Suprapubic skin (tissue), 4 donors: ENCODE measurements around the gene IARS1. TPM values are rescaled to one million over a fixed set of nuclear protein-coding genes. Genes with fewer than 3 reads are reported as not detected.
A peak's percentile ranks its signal among the peaks of the same experiment; 100 is the strongest.

Experiments used
- DNase-seq, 2 donors: peaks; one replicate each; pipeline ENCODE4 v3.0.0-alpha.2; 2019; ENCODE audit warnings: low spot score in 2 of 2
- H3K27ac ChIP-seq: fragments of 200-600 bp; sonication (generic); one replicate; pipeline ENCODE4 v1.5.1; 2019
- H3K27me3 ChIP-seq: fragments of 200-600 bp; sonication (generic); one replicate; pipeline ENCODE4 v1.5.1; 2019
- H3K36me3 ChIP-seq: fragments of 200-600 bp; sonication (generic); one replicate; pipeline ENCODE4 v1.5.1; 2019
- H3K4me1 ChIP-seq: fragments of 200-600 bp; sonication (generic); one replicate; pipeline ENCODE4 v1.5.1; 2019
- H3K4me3 ChIP-seq: fragments of 200-600 bp; sonication (generic); one replicate; pipeline ENCODE4 v1.5.1; 2019; ENCODE audit warnings: mild to moderate bottlenecking
- H3K9me3 ChIP-seq: fragments of 200-600 bp; sonication (generic); one replicate; pipeline ENCODE4 v1.5.1; 2019
- CTCF ChIP-seq, 2 donors: fragments of 200-600 bp in 1 of 2; fragments of 450-650 bp in 1 of 2; sonication (generic) in 1 of 2; IDR thresholded peaks; one replicate each; pipeline ENCODE4 v1.5.1; 2016 to 2019; ENCODE audit warnings: antibody characterized with exemption in 2 of 2, mild to moderate bottlenecking in 1 of 2, moderate library complexity in 1 of 2
- EP300 ChIP-seq: sonication (generic); formaldehyde crosslinking; IDR thresholded peaks from one replicate; pipeline ENCODE4 v1.6.1; 2017; ENCODE audit warnings: antibody characterized with exemption
- POLR2A ChIP-seq, 2 donors: fragments of 450-650 bp; IDR thresholded peaks; one replicate each; pipeline ENCODE4 v1.6.1; 2017; ENCODE audit warnings: antibody characterized with exemption in 2 of 2, mild to moderate bottlenecking in 2 of 2, moderate library complexity in 2 of 2
- POLR2AphosphoS5 ChIP-seq, 3 donors: sonication (generic); formaldehyde crosslinking; IDR thresholded peaks; one replicate each; pipeline ENCODE4 v1.6.1; 2017; ENCODE audit warnings: antibody characterized with exemption in 3 of 3
- WGBS: methylation state at CpG from one replicate; pipeline ENCODE4 v1.1.5; 2018; 5-methylcytosine and 5-hydroxymethylcytosine counted together
- total RNA-seq, 4 donors: library from RNA; depleted of rRNA; stranded (reverse); fragments of >200 nt; gene quantifications; one replicate each; pipeline ENCODE4 v1.1.0, GENCODE V29; 2016

Gene IARS1
- total RNA-seq, 4 donors from 2014 or later = 58.8 to 152 (median 80.0) TPM

GRCh38 chr9:92298036-92298435, 4.5 kb upstream of the IARS1 start:
- Histone ChIP-seq H3K27me3 (no peaks in the 10 kb centered on the region), H3K36me3 (peaks cover 65% of the 10 kb centered on the region), H3K9me3 (no peaks in the 10 kb centered on the region), H3K27ac (no peak overlapping the region), H3K4me3 (no peak overlapping the region), H3K4me1 (peaks cover 23% of the 10 kb centered on the region)
- TF ChIP-seq CTCF (IDR thresholded peaks at IDR 0.05) (no peak), POLR2AphosphoS5 (IDR thresholded peaks at IDR 0.05) (no peak), POLR2A (IDR thresholded peaks at IDR 0.05) (no peak), EP300 (no peak)
- DNase-seq = no peak
- 91% methylated on average over 3 of the region's 3 CpGs for WGBS

- no peak overlapping the region for H3K27ac ChIP-seq
- 91% methylated on average over 3 of the region's 3 CpGs for WGBS
- H3K27me3 ChIP-seq = no peaks in the 10 kb centered on the region
- H3K36me3 ChIP-seq = peaks cover 60% of the 10 kb centered on the region
- no peak for TF ChIP-seq POLR2AphosphoS5 (IDR thresholded peaks at IDR 0.05)
- TF ChIP-seq CTCF (IDR thresholded peaks at IDR 0.05) = no peak
- TF ChIP-seq EP300 = no peak
- TF ChIP-seq POLR2A (IDR thresholded peaks at IDR 0.05) = no peak
- no peaks in the 10 kb centered on the region for H3K9me3 ChIP-seq
- DNase-seq = no peak
- peaks cover 27% of the 10 kb centered on the region for H3K4me1 ChIP-seq
- H3K4me3 ChIP-seq = no peak overlapping the region
These were observed 4.1 kb upstream of the IARS1 start for GRCh38 chr9:92297611-92298010.

- WGBS = 36% methylated on average over 4 of the region's 4 CpGs
- no peak for TF ChIP-seq POLR2A (IDR thresholded peaks at IDR 0.05)
- no peaks in the 10 kb centered on the region for H3K27me3 ChIP-seq
- no peak overlapping the region for H3K27ac ChIP-seq
- DNase-seq = no peak
- peaks cover 39% of the 10 kb centered on the region for H3K4me1 ChIP-seq
- H3K4me3 ChIP-seq = no peak overlapping the region
- no peaks in the 10 kb centered on the region for H3K9me3 ChIP-seq
- peaks cover 43% of the 10 kb centered on the region for H3K36me3 ChIP-seq
These were observed 2.3 kb upstream of the IARS1 start for GRCh38 chr9:92295827-92296258.

GRCh38 chr9:92295240-92295790, 1.8 kb upstream of the IARS1 start:
- H3K4me3 ChIP-seq = no peak overlapping the region
- H3K4me1 ChIP-seq = peaks cover 39% of the 10 kb centered on the region
- no peak for DNase-seq
- H3K9me3 ChIP-seq = no peaks in the 10 kb centered on the region
- no peak for TF ChIP-seq POLR2AphosphoS5 (IDR thresholded peaks at IDR 0.05)
- TF ChIP-seq POLR2A (IDR thresholded peaks at IDR 0.05) = no peak
- no peak for TF ChIP-seq CTCF (IDR thresholded peaks at IDR 0.05)
- no peak for TF ChIP-seq EP300
- H3K27me3 ChIP-seq = no peaks in the 10 kb centered on the region
- H3K27ac ChIP-seq = no peak overlapping the region
- WGBS = 69% methylated on average over 7 of the region's 7 CpGs
- peaks cover 37% of the 10 kb centered on the region for H3K36me3 ChIP-seq

- DNase-seq = no peak
- H3K27ac ChIP-seq = peak overlapping the region; percentile 85
These were observed 790 bp upstream of the IARS1 start for GRCh38 chr9:92294297-92294676.

More at GRCh38 chr9:92294297-92294676, 790 bp upstream of the IARS1 start:
- no peaks in the 10 kb centered on the region for H3K9me3 ChIP-seq
- TF ChIP-seq CTCF (IDR thresholded peaks at IDR 0.05) (no peak), POLR2AphosphoS5 (IDR thresholded peaks at IDR 0.05) (no peak), EP300 (no peak), POLR2A (IDR thresholded peaks at IDR 0.05) (no peak)
- WGBS = 24% methylated on average over 13 of the region's 13 CpGs
- peak overlapping the region; percentile 81 for H3K4me3 ChIP-seq
- H3K27me3 ChIP-seq = no peaks in the 10 kb centered on the region
- H3K36me3 ChIP-seq = peaks cover 27% of the 10 kb centered on the region
- H3K4me1 ChIP-seq = peaks cover 39% of the 10 kb centered on the region
